HL-60/S4 treated with retinoic acid at 250 ng/mL for 4 days and 3 days (cell line): ENCODE data around the gene IQCH.

Source experiments
- in situ Hi-C: fragments of 300-500 bp; cut with MboI; formaldehyde crosslinking; loops from 2 replicates; pipeline ENCODE4 v1.7.0; 2022; ENCODE audit warnings: low sequenced_read_pairs

Gene IQCH

DNA sequence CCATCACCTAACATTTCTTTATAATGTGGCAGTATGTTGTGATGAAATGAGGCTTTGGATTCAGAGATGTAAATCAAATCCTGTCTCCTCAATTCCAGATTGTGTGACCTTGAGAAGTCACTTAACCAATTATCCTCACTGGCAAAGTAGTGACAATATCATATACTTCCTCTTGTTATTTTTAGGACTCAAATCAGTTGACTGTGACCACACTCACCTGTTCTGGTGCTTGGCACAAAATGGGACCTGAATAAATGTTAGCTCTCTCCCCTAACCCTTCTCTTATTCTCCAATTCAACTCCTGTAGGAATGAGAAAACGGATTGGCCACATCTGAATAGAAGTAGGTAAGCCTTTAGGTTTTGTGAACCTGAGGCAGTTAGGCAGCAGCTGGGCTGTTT is 42.1 kb downstream of the IQCH start:
- in situ Hi-C loops, result no loop called here

DNA sequence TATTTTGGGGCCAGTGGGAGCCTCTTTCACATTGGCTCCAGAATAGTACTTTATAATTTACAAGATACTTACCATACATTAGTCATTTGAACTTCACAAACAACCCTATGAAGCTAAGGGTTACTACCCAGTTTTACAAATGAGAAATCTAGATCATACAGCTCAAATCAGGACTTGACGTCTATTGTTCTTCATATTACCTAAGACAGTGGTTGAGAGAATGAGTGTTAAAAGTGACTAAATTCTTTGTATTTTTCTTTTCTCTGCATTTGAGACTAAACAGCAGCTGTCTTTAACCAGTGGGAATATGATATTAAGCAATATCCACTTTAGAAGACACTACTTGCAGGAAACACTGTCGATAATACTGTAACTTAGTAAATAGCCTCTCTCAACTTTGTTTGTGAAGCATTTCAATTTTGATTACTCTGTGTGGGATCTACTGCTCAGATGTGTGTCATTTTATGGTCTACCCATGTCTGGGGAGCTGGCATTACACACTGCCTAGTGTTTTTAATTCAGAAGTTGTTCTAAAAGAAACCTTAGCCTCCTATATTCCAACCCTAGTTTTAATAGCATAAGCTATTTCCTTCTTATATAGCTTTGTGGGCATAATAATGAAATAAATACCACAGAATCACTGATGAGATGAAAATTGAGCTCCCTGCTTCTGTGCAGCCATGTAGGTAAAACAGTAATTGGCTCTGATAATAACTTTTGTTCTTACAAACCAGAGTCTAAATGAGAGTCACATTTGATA is 45.9 kb downstream of the IQCH start:
- in situ Hi-C loops, result loop anchor here (10.0 kb wide), 1 partner anchor 356 kb away; no protein-coding TSS in a partner anchor

DNA sequence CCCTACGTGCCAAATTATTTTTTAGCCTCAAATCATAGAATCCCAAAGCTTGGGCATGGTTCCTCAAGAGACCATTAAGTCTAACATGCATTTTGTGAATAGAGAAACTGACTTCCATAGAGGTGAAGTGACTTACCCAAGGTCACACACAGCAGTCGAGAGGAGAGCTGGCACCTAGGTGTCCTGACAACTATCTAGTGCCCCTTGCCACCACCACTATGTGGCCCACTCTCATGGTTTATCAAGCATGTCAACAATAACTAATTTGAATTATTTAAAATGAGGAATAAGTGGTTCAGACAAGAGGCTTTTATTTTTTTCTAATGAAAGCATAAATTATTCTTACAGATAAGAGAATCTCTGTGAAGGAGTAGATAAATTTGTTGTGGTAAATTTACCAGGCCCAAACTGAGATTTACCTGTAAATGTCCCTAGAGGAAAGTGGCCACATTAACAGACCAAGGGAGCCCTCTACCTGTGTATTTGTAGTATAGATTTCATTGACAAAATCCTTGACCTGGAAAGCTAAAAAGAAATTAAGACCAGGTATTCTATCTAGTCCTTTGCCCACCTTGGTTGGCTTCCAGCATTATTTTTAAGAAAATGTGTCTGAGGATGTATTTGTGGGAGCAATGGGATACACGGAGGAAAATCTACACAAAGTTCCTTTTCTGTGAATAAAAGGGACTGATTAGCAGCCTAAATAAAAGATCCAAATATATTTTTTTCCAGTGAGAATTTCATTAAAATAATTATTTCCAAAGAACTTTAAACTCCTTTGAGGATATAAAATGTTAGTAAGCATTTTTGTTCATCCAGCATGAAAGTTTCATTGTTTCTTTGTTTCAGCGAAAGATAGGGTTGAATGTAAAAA is 49.1 kb downstream of the IQCH start:
- in situ Hi-C loops, result loop anchor here (10.0 kb wide), 1 partner anchor 359 kb away; no protein-coding TSS in a partner anchor

DNA sequence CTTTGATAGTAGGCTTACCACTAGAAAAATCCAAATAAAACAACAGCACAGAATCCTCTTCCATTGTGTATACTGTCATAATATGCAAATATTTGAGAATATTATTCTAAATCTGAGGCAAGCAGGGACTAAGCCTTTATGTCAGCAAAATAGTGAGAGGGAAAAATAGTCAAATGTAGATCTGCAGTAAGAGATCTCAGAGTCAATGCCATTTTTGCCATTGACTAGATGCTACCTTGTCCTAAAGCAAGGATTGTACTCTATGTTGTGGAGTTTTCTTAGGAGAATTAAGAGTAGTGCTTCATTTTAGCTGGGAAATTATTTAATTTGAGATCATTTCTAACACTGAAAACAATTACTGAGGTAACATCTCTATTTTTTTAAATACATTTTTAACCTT is 50.2 kb downstream of the IQCH start:
- in situ Hi-C loops, result loop anchor here (10.0 kb wide), 1 partner anchor 360 kb away; no protein-coding TSS in a partner anchor

DNA sequence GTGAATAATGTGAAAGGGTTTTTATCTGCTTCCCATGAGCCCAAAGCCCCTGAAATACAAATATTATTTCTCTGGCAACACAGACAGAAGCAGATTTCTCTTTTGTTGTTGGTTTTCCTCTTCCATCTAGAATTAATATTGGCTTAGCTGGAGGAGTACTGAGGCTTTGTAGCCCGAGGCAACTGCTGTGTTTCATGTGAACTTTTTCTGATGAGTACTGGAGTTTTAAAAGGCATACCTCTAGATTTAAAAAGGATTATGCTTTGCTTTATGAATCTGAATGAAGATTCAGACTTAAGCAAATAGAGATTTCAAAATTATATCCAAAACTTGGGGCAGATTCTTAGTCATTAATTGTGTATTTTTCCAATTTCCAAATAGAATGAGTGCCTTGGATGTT is 50.9 kb downstream of the IQCH start:
- in situ Hi-C loops, result loop anchor here (10.0 kb wide), 1 partner anchor 361 kb away; no protein-coding TSS in a partner anchor

DNA sequence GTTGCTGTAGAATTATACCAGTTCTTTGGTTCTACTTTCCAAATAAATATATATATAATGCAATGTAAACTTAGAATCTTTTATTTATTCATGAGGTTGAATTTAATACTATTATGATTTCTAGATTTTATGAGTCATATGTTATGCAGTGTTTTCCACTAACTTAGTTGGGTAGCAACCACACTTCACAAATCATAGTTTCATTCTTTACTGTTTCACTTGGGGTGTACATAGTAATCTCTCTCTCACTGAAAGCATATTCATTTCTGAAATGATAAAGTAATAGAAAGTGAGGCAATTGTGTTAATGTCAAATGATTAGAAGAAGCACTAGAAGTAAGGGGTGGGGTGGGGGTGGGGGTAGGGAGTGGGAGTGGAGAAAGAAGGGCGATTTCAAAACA is 52.6 kb downstream of the IQCH start:
- in situ Hi-C loops, result loop anchor here (10.0 kb wide), 1 partner anchor 362 kb away; no protein-coding TSS in a partner anchor

DNA sequence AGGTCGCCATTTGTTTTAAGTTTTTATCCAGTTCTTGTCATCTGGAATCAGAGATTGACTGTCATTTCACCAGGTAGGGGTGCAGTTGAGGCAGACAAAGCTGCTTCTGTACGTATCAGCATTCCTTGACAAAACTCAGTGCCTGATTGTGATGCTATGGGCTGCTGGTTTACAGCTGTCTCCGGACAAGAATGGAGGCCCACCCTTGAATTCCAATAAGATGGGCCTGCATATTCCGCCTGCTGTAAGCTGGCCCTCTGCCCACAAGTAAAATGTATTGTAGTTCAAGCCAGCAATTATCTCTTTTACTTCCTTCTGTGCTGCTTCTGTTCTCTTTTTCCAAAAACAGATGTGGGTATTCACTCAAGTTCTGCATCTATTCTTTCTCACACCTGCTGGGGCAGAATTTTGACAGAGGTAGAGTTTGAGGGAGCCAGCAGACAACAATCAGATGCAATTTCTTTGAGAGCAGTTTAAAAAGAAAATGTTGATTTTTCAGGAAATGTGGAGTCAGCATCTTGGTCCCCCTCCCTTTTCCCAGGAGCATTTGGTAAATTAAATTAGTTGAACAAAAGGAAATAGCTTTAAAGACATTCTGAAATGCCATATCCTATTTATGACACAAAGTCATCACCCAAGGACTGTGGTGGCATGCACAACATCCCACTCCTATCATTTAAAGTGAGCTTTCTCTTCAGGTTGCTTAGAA is 53.5 kb downstream of the IQCH start:
- in situ Hi-C loops, result loop anchor here (10.0 kb wide), 1 partner anchor 363 kb away; no protein-coding TSS in a partner anchor

DNA sequence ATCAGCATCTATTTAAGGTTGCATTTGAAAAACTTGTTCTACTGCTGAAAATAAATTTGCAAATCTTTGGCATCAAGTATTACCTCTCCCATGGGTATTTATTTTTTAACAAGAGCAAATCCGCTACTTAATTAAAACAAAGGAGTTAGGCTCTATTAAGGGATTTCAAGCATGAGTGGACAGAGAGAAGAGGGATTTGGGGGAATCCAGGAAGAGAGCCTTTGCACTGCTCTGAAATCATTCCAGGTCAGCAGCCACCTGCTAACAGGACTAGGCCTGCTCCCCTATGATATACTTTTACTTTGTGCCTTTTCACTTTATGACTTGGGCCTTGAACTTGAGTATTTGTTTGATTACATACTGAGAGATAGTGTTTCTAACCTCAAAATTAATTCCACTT is 57.1 kb downstream of the IQCH start:
- in situ Hi-C loops, result no loop called here

DNA sequence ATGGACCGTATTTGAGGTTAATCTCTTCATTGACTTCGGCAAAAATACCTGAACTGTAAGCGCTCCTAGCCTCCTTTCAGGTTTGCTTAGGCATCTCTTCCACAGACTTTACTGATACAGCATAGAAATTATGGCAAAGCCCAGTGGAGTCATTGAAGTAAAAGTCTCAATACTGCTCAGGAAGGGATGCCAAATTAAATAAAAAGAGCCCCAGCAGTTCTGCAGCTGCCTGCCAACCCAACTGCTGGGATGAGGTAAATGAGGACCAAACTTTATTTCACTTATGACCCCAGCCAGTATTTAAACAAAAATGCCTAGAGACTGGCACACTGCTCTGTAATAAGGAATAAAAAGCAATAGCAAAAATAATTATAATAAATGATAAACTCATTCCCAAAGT is 65.4 kb downstream of the IQCH start:
- in situ Hi-C loops, result no loop called here

DNA sequence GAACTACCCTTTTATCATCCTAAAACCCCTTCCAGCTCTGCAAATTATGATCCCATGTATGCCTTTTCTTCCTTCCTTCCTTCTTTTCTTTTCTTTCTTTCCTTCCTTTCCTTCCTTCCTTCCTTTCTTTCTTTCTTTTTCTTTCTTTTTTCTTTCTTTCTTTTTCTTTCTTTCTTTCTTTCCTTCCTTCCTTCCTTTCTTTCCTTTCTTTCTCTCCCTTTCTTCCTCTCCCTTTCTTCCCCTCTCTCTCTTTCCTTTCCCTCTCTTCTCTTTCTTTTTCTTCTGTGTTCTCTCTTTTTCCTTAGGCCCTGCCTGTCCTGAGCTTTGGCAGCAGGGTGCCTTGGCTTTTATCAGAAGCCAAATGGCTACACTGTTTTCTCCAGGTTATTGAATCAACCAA is 66.8 kb downstream of the IQCH start:
- in situ Hi-C loops, result no loop called here

DNA sequence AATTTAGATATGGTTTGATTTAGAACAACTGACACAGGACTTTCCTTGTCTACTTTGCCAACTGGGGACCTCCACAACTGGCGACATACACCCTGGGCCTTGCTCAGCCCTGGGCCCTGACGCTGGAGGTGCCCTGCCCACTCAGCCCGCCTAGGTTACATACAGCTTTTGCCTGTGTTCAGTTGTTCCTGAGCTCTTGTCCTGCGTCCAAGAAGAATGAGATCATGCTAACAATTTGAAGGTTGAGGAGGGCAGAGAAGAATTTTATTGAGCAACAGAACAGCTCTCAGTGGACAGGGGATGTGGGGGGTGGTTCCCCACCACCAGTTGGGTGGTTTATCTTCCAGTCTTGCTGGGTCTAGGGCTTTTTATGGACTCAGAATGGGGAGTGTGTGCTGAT is 67.9 kb downstream of the IQCH start:
- in situ Hi-C loops, result no loop called here

DNA sequence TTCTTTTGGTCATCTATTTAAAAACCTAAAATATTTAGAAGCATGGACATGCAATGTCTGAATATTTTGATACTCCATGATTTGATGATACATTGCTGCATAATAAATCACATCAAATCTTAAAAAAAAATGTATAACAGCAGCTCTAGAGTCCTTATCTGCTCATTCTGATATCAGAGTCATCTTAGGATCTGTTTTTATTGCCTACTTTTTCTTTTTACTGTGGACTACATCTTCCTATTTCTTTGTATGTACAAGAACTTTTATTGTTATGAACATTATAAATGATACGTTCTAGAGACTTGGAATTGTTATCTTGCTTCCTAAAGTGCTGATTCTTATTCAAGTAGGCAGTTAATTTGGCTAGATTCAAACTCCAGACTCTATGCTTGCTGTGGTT is 72.7 kb downstream of the IQCH start:
- in situ Hi-C loops, result no loop called here

DNA sequence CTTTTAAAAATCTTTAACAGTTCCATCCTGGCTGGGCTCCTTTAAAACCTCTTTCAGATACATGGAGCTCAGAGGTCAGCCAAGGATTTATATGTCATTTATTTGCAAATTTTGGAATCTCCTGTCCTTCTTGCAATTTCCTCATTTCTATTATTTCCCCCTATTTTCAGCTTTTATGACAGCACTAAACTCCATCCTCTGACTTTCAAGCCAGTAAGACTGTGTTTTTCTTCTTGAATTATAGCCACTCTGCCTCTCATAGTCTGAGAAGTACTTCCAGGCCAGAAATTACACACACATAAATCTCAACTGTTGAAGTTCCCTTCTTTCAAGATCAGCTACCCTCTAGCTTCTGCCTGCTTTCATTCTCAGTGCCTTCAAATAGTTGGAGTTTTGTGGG is 73.2 kb downstream of the IQCH start:
- in situ Hi-C loops, result no loop called here

DNA sequence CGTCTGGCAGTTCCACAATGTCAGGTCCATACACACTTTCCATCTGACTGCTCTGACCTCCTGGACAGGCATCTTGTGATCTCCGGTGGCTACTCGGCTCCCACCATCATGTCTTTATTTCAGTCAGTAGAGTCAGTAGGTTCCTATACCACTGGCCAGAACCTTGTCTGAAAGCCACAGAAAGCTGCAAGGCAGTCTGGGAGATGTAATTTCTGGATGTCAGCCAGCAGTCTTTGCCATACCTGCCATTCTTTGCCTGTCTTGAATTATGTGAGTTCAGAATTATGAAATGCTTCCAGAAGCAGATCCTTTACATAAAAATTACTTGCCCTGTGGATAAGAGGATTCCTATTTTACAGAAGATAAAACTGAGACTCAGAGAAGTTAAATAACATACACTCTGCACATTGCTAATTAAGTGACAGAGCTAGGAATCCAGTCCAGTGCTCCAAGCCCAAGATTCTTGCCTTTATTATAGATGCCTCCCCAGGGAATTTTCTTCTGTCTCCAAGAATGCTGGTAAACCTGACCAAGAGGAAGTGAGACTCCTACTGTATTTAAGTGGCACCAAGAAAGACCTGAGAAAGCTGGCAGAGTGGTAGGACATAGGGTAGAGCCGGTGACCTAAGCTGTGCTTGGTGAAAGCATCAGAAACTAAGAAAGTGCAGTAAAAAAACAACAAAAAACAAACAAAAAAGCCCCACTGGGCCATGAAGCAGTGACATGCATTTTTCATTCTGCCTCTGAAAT is 75.6 kb downstream of the IQCH start:
- in situ Hi-C loops, result no loop called here

DNA sequence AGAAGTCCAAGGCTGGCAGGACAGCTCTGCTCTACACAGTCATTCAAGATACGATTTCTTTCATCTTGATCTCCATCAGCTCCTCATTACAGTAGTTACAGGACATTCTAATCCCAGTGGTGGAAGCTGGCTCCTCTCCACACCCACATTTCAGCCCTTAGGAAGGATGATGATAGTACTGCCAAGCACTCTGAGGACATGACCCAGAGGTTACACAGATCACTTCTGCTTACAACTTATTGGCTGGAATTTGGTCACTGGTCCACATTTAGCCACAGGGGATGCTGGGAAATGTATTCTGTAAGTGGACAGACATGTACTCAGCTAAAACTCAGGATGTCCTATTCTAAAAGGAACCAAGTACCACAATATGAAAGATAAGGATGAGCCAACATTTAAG is 77.1 kb downstream of the IQCH start:
- in situ Hi-C loops, result no loop called here

DNA sequence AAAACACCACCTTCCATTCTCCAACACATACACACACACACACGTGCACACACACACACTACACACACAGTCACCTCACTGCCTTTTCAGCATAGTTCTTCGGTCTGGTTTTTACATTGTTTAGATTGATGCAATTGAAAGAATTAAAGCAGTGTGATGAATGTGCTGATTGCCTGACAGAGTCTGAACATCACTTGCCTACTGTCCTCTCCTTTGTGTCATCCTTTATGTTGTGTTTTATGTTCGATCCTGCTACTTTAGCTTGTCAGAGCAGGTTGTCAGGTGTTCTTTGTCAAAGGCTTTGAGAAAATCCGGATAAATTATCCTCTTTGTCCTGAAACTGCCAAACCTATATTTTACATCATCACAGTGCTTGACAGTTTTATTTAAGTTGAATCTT is 80.4 kb downstream of the IQCH start:
- in situ Hi-C loops, result no loop called here

DNA sequence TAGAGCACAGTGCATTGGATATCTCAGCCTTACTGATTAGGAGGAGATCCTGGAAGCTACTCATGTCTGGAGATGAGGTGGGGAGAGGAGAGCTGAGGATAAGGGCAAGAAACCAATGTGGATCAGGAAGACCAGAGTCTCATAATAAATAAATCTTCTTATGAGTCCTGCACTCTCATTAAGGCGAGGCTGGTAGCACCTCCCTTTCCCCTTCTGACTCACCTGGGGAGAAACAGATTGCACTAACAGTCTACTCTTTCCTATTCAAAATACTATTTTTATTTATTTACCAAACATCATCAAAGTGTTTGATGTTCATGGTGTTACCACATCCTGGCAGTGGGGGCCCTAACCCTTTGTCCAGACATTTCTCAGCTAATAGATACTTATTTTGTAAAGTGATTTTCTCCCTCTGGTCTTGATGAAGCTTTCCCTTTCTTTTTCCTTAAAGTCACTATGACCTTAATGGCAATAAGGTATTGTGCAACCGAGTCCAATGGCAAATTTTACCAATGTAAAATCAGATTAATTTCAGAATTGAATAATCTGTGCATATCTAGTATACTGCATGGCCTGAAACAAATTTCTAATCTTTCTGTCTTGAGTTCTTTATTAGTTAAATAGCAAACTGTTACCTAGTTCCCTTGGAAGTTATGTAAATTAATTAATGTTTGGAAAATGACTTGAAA is 81.1 kb downstream of the IQCH start:
- in situ Hi-C loops, result no loop called here

DNA sequence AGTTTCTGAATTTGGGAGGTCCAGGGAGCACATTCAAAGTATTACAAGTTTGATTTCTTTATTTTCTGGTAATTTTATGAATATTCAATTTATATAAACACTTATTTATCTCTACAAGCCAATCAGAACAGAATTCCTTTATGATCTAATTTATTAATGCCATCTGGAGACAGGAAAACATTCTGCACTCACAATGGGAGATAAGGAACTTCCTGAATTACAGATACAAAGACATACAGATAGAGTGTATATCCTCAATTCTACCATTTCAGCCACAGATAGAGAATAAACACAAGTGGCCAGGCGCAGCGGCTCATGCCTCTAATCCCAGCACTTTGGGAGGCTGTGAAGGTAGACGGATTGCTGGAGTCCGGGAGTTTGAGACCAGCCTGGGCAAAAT is 86.0 kb downstream of the IQCH start:
- in situ Hi-C loops, result no loop called here

DNA sequence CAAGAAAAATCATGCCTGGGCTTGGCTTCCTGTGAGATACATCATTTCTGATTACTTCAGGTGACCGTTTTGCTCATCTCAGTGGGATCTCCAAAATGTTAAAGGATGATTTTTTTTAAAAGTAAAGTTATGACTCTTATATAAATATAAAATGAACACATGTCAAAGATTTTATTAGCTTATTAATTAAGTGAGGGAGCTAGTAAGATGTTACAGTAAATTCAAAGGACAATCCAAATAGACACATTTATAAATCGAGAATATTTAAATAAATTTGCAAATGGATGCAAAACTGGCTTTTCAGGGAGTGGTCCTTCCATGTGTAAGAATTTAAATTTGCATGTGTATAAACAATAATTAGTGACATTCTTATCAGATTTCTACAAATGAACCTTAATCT is 87.0 kb downstream of the IQCH start:
- in situ Hi-C loops, result no loop called here

DNA sequence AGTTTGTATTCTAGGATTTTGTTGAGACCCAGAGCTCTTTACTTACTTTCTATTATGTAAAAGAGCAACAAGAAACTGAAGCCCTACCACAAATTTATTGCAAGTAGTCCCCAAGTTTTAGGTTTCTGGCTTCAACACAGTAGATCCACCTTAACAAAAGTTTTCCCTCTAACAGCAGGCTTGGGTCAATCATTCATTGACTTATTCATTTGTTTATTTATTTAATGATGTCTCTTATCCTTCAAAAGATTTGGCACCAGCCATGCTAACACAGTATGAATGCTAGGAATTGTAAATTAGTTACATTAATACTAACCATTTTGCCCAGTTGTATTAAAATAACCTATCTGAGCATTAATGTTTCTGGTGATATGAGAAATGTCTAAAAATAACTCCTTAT is 88.6 kb downstream of the IQCH start:
- in situ Hi-C loops, result no loop called here
